Small intestine (tissue), 7 donors: ENCODE results near the gene MDM2. TPM values are rescaled to one million over a fixed set of nuclear protein-coding genes. Genes with fewer than 3 reads are reported as not detected.

ENCODE experiments used
- DNase-seq, 2 donors: peaks; one replicate each; pipeline versions ENCODE4 v3.0.0 to v3.0.0-alpha.2; 2013
- FAIRE-seq: peaks from 2 replicates; lab custom pipeline; 2012; peaks lifted over from hg19 to GRCh38; lab: Jason Lieb, UNC
- H3K27ac ChIP-seq, 3 donors: one replicate each; pipeline ENCODE4 v1.5.1; 2013; ENCODE audit warnings: low read length in 2 of 3, mild to moderate bottlenecking in 2 of 3, control low read depth in 1 of 3, inconsistent platforms in 1 of 3, low read depth in 1 of 3, moderate library complexity in 1 of 3
- H3K27me3 ChIP-seq, 3 donors: one replicate each; pipeline ENCODE4 v1.6.1; 2013; ENCODE audit warnings: low read length in 3 of 3, inconsistent platforms in 1 of 3; ENCODE audit not compliant: control insufficient read depth in 3 of 3, insufficient read depth in 3 of 3
- H3K36me3 ChIP-seq, 3 donors: one replicate each; pipeline ENCODE4 v1.6.1; 2013; ENCODE audit warnings: low read length in 3 of 3, inconsistent platforms in 1 of 3, low read depth in 1 of 3, mild to moderate bottlenecking in 1 of 3, moderate library complexity in 1 of 3; ENCODE audit not compliant: control insufficient read depth in 3 of 3, insufficient read depth in 2 of 3
- H3K4me1 ChIP-seq, 3 donors: one replicate each; pipeline ENCODE4 v1.6.1; 2013; ENCODE audit warnings: low read length in 2 of 3, inconsistent platforms in 1 of 3, low read depth in 1 of 3, mild to moderate bottlenecking in 1 of 3, moderate library complexity in 1 of 3; ENCODE audit not compliant: control insufficient read depth in 3 of 3, insufficient read depth in 2 of 3
- H3K4me3 ChIP-seq, 3 donors: one replicate each; pipeline ENCODE4 v1.5.1; 2013; ENCODE audit warnings: low read length in 3 of 3, control low read depth in 1 of 3, inconsistent platforms in 1 of 3, low read depth in 1 of 3, mild to moderate bottlenecking in 1 of 3, moderate library complexity in 1 of 3
- H3K9me3 ChIP-seq, 2 donors: one replicate each; pipeline ENCODE4 v1.6.1; 2013; ENCODE audit warnings: low read depth in 1 of 2, low read length in 1 of 2; ENCODE audit not compliant: control insufficient read depth in 2 of 2, insufficient read depth in 1 of 2
- WGBS, 3 donors: extraction: QIAGEN DNeasy Blood & Tissue Kit; methylation state at CpG; one replicate each; pipeline ENCODE4 v1.1.7; 2013; 5-methylcytosine and 5-hydroxymethylcytosine counted together
- polyA plus RNA-seq, 4 donors: library from polyadenylated mRNA; stranded (reverse) in 3 of 4; unstranded in 1 of 4; fragments of 200-250 nt in 3 of 4; fragments of 120-200 nt in 1 of 4; gene quantifications; one replicate each; pipeline versions ENCODE4 v1.2.1 to v1.2.3, GENCODE V29; 2013
- donor health status: healthy with polysubstance abuse.
- donor health status: control.
- donor health status: control.
- donor health status: Bipolar disorder and iron deficiency.
- donor health status: healthy.

The MDM2 gene
- polyA plus RNA-seq, 4 donors: 20.8 to 44.1 (median 29.6) TPM

GRCh38 chr12:68823696-68824095, 15.7 kb downstream of the MDM2 start:
- H3K4me3 ChIP-seq: no peak overlapping the region
- peaks cover 12 to 48% (median 13%) of the 10 kb centered on the region in 3 donors for H3K36me3 ChIP-seq
- FAIRE-seq: no peak
- H3K9me3 ChIP-seq: no peaks in the 10 kb centered on the region
- H3K27ac ChIP-seq: no peak overlapping the region
- no peaks in the 10 kb centered on the region for H3K27me3 ChIP-seq
- no peak for DNase-seq
- 90 to 96% (median 92%) methylated on average over 3 of the region's 3 CpGs for WGBS, 3 donors
- H3K4me1 ChIP-seq: no peaks in the 10 kb centered on the region

GRCh38 chr12:68824131-68824530, 16.2 kb downstream of the MDM2 start:
- Histone ChIP-seq H3K36me3 (peaks cover 12 to 46% (median 15%) of the 10 kb centered on the region in 3 donors), H3K4me1 (no peaks in the 10 kb centered on the region), H3K27me3 (no peaks in the 10 kb centered on the region), H3K27ac (no peak overlapping the region), H3K4me3 (no peak overlapping the region), H3K9me3 (no peaks in the 10 kb centered on the region)
- DNase-seq: no peak
- no peak for FAIRE-seq
- 93 to 95% (median 94%) methylated on average over 5 of the region's 5 CpGs for WGBS, 3 donors

DNA sequence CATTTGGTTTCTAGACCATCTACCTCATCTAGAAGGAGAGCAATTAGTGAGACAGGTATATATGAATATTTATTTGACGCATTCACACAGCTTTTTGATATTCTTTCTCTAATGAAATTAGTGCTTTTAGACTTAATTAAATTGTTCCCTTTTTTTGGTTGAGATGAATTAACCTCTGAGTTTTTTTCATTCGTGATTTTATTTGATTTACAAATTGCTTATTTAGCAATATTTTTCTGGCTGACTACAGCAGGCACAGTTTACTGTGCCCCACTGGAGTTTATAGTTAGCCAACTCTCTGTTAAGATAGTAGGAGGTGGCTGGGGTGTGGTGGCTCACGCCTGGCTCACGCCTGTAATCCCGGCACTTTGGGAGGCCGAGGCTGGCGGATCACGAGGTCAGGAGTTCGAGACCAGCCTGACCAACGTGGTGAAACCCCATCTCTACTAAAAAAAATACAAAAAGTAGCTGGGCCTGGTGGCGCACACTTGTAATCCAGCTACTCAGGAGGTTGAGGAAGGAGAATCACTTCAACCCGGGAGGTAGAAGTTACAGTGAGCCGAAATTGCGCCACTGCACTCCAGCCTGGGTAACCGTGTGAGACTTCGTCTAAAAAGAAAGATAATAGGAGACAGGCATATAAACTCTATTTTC, 16.7 kb downstream of the MDM2 start:
- Histone ChIP-seq H3K4me3 (no peak overlapping the region), H3K4me1 (no peaks in the 10 kb centered on the region), H3K9me3 (no peaks in the 10 kb centered on the region), H3K27ac (no peak overlapping the region), H3K36me3 (peaks cover 10 to 46% (median 12%) of the 10 kb centered on the region in 3 donors), H3K27me3 (no peaks in the 10 kb centered on the region)
- FAIRE-seq (no peak), DNase-seq (no peak)
- 95 to 97% (median 97%) methylated on average over 16 of the region's 16 CpGs for WGBS, 3 donors

DNA sequence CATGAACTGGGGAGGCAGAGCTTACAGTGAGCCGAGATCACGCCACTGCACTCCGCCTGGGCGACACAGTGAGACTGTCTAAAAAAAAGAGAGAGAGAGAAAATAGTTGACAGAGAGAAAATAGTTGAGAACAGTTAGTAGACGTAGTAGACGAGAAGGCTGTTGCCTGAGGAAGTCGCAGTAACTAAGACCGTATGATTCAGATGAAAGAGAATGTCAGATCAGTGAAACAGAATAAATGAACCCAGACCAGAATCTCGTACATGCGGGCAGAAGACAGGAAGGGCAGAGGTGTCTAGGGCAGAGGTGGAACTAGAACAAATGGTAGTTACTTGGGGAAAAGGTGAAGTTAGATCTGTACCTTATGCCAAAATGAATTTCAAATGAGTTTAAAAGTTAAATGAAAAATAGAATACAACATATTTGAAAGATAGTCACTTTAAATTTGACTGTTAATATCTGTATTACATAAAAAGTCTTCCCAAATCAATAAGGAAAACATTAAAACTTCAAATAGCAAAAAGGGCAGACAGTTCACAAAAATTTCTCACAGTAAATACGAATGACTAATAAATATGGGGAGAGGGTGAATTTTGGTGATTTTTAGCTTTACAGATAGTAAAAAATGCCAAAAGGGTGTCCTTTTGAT, 17.7 kb downstream of the MDM2 start:
- FAIRE-seq (no peak), DNase-seq (no peak)
- no peaks in the 10 kb centered on the region for H3K27me3 ChIP-seq
- no peak overlapping the region for H3K4me3 ChIP-seq
- no peaks in the 10 kb centered on the region for H3K9me3 ChIP-seq
- H3K4me1 ChIP-seq: no peaks in the 10 kb centered on the region
- H3K27ac ChIP-seq: no peak overlapping the region
- H3K36me3 ChIP-seq: peaks cover 7 to 46% (median 12%) of the 10 kb centered on the region in 3 donors
- WGBS, 3 donors: 93 to 95% (median 94%) methylated on average over 11 of the region's 11 CpGs

- Histone ChIP-seq H3K4me3 (no peak overlapping the region), H3K4me1 (no peaks in the 10 kb centered on the region), H3K36me3 (peaks cover 11 to 51% (median 13%) of the 10 kb centered on the region in 3 donors), H3K27me3 (no peaks in the 10 kb centered on the region), H3K9me3 (no peaks in the 10 kb centered on the region), H3K27ac (no peak overlapping the region)
- 90 to 93% (median 91%) methylated on average over 5 of the region's 5 CpGs for WGBS, 3 donors
- no peak for FAIRE-seq
- DNase-seq: no peak
Measured at GRCh38 chr12:68827895-68828671, 20.1 kb downstream of the MDM2 start.

- Histone ChIP-seq H3K9me3 (no peaks in the 10 kb centered on the region), H3K27ac (no peak overlapping the region), H3K36me3 (peaks cover 10 to 54% (median 13%) of the 10 kb centered on the region in 3 donors), H3K4me3 (no peak overlapping the region), H3K4me1 (no peaks in the 10 kb centered on the region), H3K27me3 (no peaks in the 10 kb centered on the region)
- FAIRE-seq (no peak), DNase-seq (no peak)
- WGBS, 3 donors: 92 to 96% (median 94%) methylated on average over 7 of the region's 7 CpGs
Measured at GRCh38 chr12:68828672-68829068, 20.7 kb downstream of the MDM2 start.

- FAIRE-seq: no peak
Measured at GRCh38 chr12:68831272-68831671, 23.3 kb downstream of the MDM2 start.

GRCh38 chr12:68831751-68832503, 23.9 kb downstream of the MDM2 start:
- H3K27me3 ChIP-seq: no peaks in the 10 kb centered on the region
- DNase-seq: no peak
- FAIRE-seq: no peak
- no peak overlapping the region for H3K4me3 ChIP-seq
- H3K4me1 ChIP-seq: no peaks in the 10 kb centered on the region
- WGBS, 3 donors: 94 to 95% (median 94%) methylated on average over 14 of the region's 14 CpGs
- no peak overlapping the region for H3K27ac ChIP-seq
- H3K9me3 ChIP-seq: no peaks in the 10 kb centered on the region
- peaks cover 9 to 44% (median 11%) of the 10 kb centered on the region in 3 donors for H3K36me3 ChIP-seq

More at GRCh38 chr12:68831272-68831671, 23.3 kb downstream of the MDM2 start:
- Histone ChIP-seq H3K27ac (no peak overlapping the region), H3K4me3 (no peak overlapping the region), H3K27me3 (no peaks in the 10 kb centered on the region), H3K4me1 (no peaks in the 10 kb centered on the region), H3K9me3 (no peaks in the 10 kb centered on the region), H3K36me3 (peaks cover 9 to 48% (median 11%) of the 10 kb centered on the region in 3 donors)
- DNase-seq: no peak
- 89 to 91% (median 91%) methylated on average over 6 of the region's 6 CpGs for WGBS, 3 donors
